K562 (cell line): ENCODE measurements around the gene PDE11A. TPM values are rescaled to one million over a fixed set of nuclear protein-coding genes. Genes with fewer than 3 reads are reported as not detected.
A peak's percentile ranks its signal among the peaks of the same experiment; 100 is the strongest.

Experiments
- ATAC-seq: fragments of 200-7000 bp; cut with Tn5 transposase; 3 replicates; pipeline ENCODE4 v1.9.1; 2020; ENCODE audit warnings: moderate library complexity
- BruUV-seq: library from RNA; stranded (reverse); fragments of 400-500 nt; replicated peaks from 2 replicates; lab custom pipeline; 2021; lab: Mats Ljungman, UMichigan
- CTCF ChIA-PET: fragments of 300-600 bp; formaldehyde crosslinking; extraction: SDS; loops from one replicate; lab custom pipeline; 2021; ENCODE audit warnings: low intra/inter-chr PET ratio; lab: Yijun Ruan, JAX
- POLR2A ChIA-PET: fragments of 300-600, 350-650 bp; sonication (Branson Sonifier 250); formaldehyde crosslinking; extraction: SDS; loops from one replicate; lab custom pipeline; 2021; ENCODE audit warnings: antibody characterized with exemption, inconsistent platforms; lab: Yijun Ruan, JAX
- DNase-seq, 4 experiments: peaks; one replicate each; pipeline versions ENCODE4 v3.0.0 to v3.0.0-alpha.2; 2011 to 2018; ENCODE audit warnings: low spot score in 3 of 4, mixed read lengths in 3 of 4; ENCODE audit errors: extremely low read depth in 1 of 4
- FAIRE-seq: peaks from 2 replicates; lab custom pipeline; 2011; peaks lifted over from hg19 to GRCh38; lab: Jason Lieb, UNC
- H2AFZ ChIP-seq: 2 replicates; pipeline ENCODE4 v1.6.0; 2011; ENCODE audit warnings: low read depth, low read length, control low read depth, inconsistent platforms
- H3K27ac ChIP-seq: fragments of 200-600 bp; 3 replicates; pipeline ENCODE4 v1.8.0; 2011; ENCODE audit warnings: low read depth, mild to moderate bottlenecking, control low read depth, inconsistent platforms, low read length, moderate library complexity, mixed read lengths; ENCODE audit errors: extremely low read depth
- H3K27me3 ChIP-seq, 2 experiments: fragments of 300-600 bp in 1 of 2; 2 replicates in 1 of 2; 3 replicates in 1 of 2; pipeline versions ENCODE4 v1.6.0 to v1.8.0; 2011; ENCODE audit warnings: inconsistent platforms in 2 of 2, low read length in 2 of 2, mild to moderate bottlenecking in 1 of 2, mixed read lengths in 1 of 2, moderate library complexity in 1 of 2; ENCODE audit not compliant: control insufficient read depth in 2 of 2, insufficient read depth in 2 of 2
- H3K36me3 ChIP-seq: fragments of 300-600 bp; 3 replicates; pipeline ENCODE4 v1.8.0; 2011; ENCODE audit warnings: mild to moderate bottlenecking, low read length, inconsistent platforms; ENCODE audit not compliant: control insufficient read depth, insufficient read depth
- H3K4me1 ChIP-seq, 2 experiments: fragments of 200-600 bp in 1 of 2; replicated peaks in 1 of 2; 2 replicates in 1 of 2; 3 replicates in 1 of 2; pipeline versions ENCODE4 v1.5.1 to v1.8.0; 2011; ENCODE audit warnings: inconsistent platforms in 2 of 2, low read length in 2 of 2, mild to moderate bottlenecking in 1 of 2, mixed read lengths in 1 of 2, moderate library complexity in 1 of 2; ENCODE audit not compliant: control insufficient read depth in 2 of 2, insufficient read depth in 2 of 2
- H3K4me2 ChIP-seq: 2 replicates; pipeline ENCODE4 v1.6.1; 2011; ENCODE audit warnings: low read length, control low read depth, inconsistent platforms, mixed read lengths; ENCODE audit not compliant: insufficient read depth
- H3K4me3 ChIP-seq: fragments of 200-600 bp; sonication (generic), shearing (Covaris generic); 2 replicates; pipeline ENCODE4 v1.5.1; 2016; ENCODE audit warnings: control low read depth, inconsistent platforms
- H3K79me2 ChIP-seq: fragments of 200-600 bp; 3 replicates; pipeline ENCODE4 v1.8.0; 2011; ENCODE audit warnings: low read length, inconsistent platforms; ENCODE audit not compliant: control insufficient read depth, insufficient read depth
- H3K9ac ChIP-seq, 2 experiments: 2 replicates each; pipeline versions ENCODE4 v1.6.0 to v1.6.1; 2011; ENCODE audit warnings: low read depth in 2 of 2, low read length in 2 of 2, control low read depth in 1 of 2, inconsistent platforms in 1 of 2, mild to moderate bottlenecking in 1 of 2, mixed read lengths in 1 of 2; ENCODE audit not compliant: insufficient read depth in 1 of 2
- H3K9me1 ChIP-seq: one replicate; pipeline ENCODE4 v1.6.0; 2011; ENCODE audit warnings: inconsistent platforms, mild to moderate bottlenecking, low read length, moderate library complexity; ENCODE audit not compliant: control insufficient read depth, insufficient read depth
- H3K9me3 ChIP-seq: replicated peaks from 2 replicates; pipeline ENCODE4 v1.5.1; 2011; ENCODE audit warnings: low read depth, low read length, inconsistent platforms; ENCODE audit not compliant: control insufficient read depth, insufficient read depth
- H4K20me1 ChIP-seq: replicated peaks from 2 replicates; pipeline ENCODE4 v1.6.1; 2011; ENCODE audit warnings: low read length, inconsistent platforms, mixed read lengths; ENCODE audit not compliant: control insufficient read depth, insufficient read depth
- in situ Hi-C: fragments of 300-500 bp; cut with MboI; formaldehyde crosslinking; loops from 4 replicates; pipeline ENCODE4 v1.15.0; 2018; ENCODE audit warnings: inconsistent platforms, mixed read lengths
- intact Hi-C: fragments of 100-400 bp; cut with micrococcal nuclease; formaldehyde crosslinking; loops from 2 replicates; pipeline ENCODE4 v1.14.2; 2022
- polyA plus RNA-seq, 8 experiments: library from polyadenylated mRNA; depleted of rRNA in 4 of 8; stranded (reverse) in 5 of 8; unstranded in 3 of 8; fragments of >200 nt; fragmentation: Nextera tagmentation in 2 of 8; fragmentation: Illumina TruSeq in 1 of 8; extraction: Ambion mirVana in 2 of 8; extraction: Trizol in 1 of 8; gene quantifications; 2 replicates each; pipeline versions ENCODE4 v1.2.1 to v1.2.3, GENCODE V29; 2011 to 2014; ENCODE audit warnings: inconsistent platforms in 1 of 8, missing spikeins in 1 of 8
- total RNA-seq, 7 experiments: library from RNA; depleted of rRNA in 6 of 7; stranded (reverse); fragments of >200 nt in 6 of 7; fragmentation: Illumina TruSeq in 2 of 7; extraction: Trizol in 2 of 7; gene quantifications; 2 replicates each; pipeline versions ENCODE4 v1.2.1 to v1.2.3, GENCODE V29; 2011 to 2021; ENCODE audit warnings: low replicate concordance in 1 of 7
- TF ChIP-seq, protein P1 (sequence below): fragments of 450-650 bp; IDR thresholded peaks from 2 replicates; pipeline ENCODE4 v1.6.1; 2016
- TF ChIP-seq, protein P2 (sequence below): IDR thresholded peaks from 2 replicates; pipeline ENCODE4 v1.6.1; 2016; ENCODE audit warnings: missing genetic modification characterization, missing compliant biosample characterization

Gene PDE11A
- total and polyA plus RNA-seq, 9 of the 15 experiments (the other 6 are each of a cell fraction or from before 2014, with no cell fraction given): 3.2 to 22.1 (median 5.7) TPM

DNA sequence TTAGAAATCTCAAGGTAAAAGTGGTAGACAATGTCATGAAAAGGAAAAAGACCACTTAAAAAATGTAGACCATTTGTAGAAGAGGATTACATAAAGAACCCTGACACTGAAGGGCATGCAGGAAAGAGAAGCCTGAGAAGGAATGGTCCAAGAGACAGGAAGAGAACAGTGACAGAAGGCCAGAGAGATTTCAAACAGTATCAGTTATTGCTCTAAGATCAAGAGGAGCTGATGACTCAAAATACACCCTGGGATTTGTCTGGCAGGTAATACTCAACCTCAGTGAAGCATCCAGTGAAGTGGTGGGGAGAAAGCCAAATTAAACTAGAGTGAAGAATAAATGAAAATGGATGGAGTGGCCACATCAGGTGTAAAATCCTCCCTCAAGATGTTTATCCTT, 100.5 kb downstream of the PDE11A start:
- no peaks in the 10 kb centered on the region for H3K79me2 ChIP-seq
- H3K9me1 ChIP-seq: no peaks in the 10 kb centered on the region
- ATAC-seq (no peak), DNase-seq (no peak), FAIRE-seq (no peak)
- H3K36me3 ChIP-seq: no peaks in the 10 kb centered on the region
- H3K27me3 ChIP-seq: no peaks in the 10 kb centered on the region
- H3K27ac ChIP-seq: no peak overlapping the region
- CTCF ChIA-PET: no interaction called here
- intact Hi-C loops: no loop called here
- no peak overlapping the region for H3K4me3 ChIP-seq
- H3K9ac ChIP-seq: no peak overlapping the region
- no peaks in the 10 kb centered on the region for H3K9me3 ChIP-seq
- H2AFZ ChIP-seq: peak overlapping the region; percentile 95
- H4K20me1 ChIP-seq: no peaks in the 10 kb centered on the region
- peaks cover 0 to 7% of the 10 kb centered on the region in 2 experiments; a peak in 3 of 5 replicates for H3K4me1 ChIP-seq
- POLR2A ChIA-PET: interaction anchor here (0.6 to 1.6 kb wide), 5 partner anchors 8 to 1070 kb away, joined by 3 to 4 read pairs (median 3); no protein-coding TSS in a partner anchor
- in situ Hi-C loops: no loop called here
- no TSS peak for BruUV-seq
- TF ChIP-seq, protein P1, sequence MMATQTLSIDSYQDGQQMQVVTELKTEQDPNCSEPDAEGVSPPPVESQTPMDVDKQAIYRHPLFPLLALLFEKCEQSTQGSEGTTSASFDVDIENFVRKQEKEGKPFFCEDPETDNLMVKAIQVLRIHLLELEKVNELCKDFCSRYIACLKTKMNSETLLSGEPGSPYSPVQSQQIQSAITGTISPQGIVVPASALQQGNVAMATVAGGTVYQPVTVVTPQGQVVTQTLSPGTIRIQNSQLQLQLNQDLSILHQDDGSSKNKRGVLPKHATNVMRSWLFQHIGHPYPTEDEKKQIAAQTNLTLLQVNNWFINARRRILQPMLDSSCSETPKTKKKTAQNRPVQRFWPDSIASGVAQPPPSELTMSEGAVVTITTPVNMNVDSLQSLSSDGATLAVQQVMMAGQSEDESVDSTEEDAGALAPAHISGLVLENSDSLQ: no peak
- TF ChIP-seq, protein P2, sequence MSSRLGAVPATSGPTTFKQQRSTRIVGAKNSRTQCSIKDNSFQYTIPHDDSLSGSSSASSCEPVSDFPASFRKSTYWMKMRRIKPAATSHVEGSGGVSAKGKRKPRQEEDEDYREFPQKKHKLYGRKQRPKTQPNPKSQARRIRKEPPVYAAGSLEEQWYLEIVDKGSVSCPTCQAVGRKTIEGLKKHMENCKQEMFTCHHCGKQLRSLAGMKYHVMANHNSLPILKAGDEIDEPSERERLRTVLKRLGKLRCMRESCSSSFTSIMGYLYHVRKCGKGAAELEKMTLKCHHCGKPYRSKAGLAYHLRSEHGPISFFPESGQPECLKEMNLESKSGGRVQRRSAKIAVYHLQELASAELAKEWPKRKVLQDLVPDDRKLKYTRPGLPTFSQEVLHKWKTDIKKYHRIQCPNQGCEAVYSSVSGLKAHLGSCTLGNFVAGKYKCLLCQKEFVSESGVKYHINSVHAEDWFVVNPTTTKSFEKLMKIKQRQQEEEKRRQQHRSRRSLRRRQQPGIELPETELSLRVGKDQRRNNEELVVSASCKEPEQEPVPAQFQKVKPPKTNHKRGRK (tag): peak; percentile 62; the same call in 1 of the 2 replicates
- no peak overlapping the region for H3K4me2 ChIP-seq
